ENCODE measurements around the gene TTLL9. TPM values are rescaled to one million over a fixed set of nuclear protein-coding genes. Genes with fewer than 3 reads are reported as not detected.

Gene TTLL9
- total RNA-seq, 2 donors from 2014 or later, result not detected

DNA sequence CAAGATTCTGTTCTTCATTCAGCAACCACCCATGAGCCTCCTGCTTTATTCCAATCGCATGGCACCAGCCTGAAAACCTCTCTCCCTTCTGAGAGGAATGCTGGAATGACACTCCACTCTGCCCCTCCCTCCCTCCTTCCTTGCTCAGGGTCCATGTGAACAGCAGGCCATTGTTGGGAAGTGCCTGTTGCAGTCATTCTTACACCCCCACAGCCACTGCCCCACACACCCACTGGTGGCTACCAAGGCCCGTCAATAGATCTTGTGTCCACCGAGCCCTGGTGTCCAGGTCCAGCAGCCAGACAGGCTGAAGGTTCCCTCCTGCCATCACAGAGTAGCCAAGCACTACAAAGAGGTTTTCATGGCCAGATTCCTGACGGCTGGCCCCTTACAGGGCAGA, 74.9 kb downstream of the TTLL9 start:
- TF ChIP-seq, protein P1, sequence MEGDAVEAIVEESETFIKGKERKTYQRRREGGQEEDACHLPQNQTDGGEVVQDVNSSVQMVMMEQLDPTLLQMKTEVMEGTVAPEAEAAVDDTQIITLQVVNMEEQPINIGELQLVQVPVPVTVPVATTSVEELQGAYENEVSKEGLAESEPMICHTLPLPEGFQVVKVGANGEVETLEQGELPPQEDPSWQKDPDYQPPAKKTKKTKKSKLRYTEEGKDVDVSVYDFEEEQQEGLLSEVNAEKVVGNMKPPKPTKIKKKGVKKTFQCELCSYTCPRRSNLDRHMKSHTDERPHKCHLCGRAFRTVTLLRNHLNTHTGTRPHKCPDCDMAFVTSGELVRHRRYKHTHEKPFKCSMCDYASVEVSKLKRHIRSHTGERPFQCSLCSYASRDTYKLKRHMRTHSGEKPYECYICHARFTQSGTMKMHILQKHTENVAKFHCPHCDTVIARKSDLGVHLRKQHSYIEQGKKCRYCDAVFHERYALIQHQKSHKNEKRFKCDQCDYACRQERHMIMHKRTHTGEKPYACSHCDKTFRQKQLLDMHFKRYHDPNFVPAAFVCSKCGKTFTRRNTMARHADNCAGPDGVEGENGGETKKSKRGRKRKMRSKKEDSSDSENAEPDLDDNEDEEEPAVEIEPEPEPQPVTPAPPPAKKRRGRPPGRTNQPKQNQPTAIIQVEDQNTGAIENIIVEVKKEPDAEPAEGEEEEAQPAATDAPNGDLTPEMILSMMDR (IDR thresholded peaks at IDR 0.05), result no peak
- H3K36me3 ChIP-seq, result no peaks in the 10 kb centered on the region
- no peaks in the 10 kb centered on the region for H3K9me3 ChIP-seq
- intact Hi-C loops (cut with DNase I), result no loop called here
- H3K4me1 ChIP-seq, result peaks cover under 1% of the 10 kb centered on the region
- H3K27me3 ChIP-seq, result no peaks in the 10 kb centered on the region
- no peak overlapping the region for H3K9ac ChIP-seq (ENCODE audit: low read depth in 2 of 2, low read length in 2 of 2)
- no peak for DNase-seq
- no peak overlapping the region for H3K4me3 ChIP-seq
- H3K27ac ChIP-seq, result no peak overlapping the region

DNA sequence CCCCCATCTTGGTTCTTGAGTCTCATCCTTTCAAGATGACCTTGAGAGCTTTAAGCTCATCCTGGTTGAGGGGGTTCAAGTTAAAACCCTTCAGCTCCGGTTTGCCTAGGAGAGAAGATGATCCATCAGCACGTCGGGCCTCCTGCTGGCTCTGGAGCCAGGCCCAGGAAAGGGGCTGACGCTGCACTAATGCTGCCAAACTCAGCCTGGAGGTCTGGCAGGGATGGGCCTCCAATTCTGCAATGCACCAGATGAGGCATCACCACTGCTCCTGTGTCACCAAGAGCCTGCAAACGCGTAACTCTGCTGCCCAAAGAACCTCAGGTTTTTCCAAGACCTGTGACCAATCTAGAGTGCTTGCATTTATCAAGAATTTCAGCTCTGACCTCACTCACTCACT, 75.4 kb downstream of the TTLL9 start:
- DNase-seq, result no peak
- intact Hi-C loops (cut with DNase I), result no loop called here
- Histone ChIP-seq H3K36me3 (no peaks in the 10 kb centered on the region), H3K27ac (no peak overlapping the region), H3K4me3 (no peak overlapping the region), H3K9me3 (no peaks in the 10 kb centered on the region), H3K4me1 (peaks cover 5% of the 10 kb centered on the region), H3K27me3 (no peaks in the 10 kb centered on the region), H3K9ac (ENCODE audit: low read depth in 2 of 2, low read length in 2 of 2) (no peak overlapping the region)
- TF ChIP-seq, protein P1 (IDR thresholded peaks at IDR 0.05), result no peak

DNA sequence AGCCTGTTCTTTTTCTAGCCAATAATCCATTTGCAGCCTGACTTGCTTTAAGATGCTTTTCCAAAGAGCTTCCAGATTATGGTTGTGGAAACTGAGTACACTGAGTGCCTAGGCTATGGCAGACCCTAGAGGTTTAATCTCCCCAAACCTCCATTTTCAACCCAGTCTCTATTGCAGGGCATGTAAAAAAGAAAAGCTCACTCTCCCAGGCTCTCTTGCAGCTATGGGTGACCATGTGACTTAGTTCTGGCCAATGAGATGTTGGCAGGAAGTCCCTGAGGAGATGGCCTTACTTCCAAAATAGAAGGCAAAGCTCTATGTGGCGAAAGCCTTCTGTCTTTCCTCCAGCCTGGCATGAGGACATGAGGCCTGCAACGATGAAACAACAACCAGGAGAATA, 77.6 kb downstream of the TTLL9 start:
- Histone ChIP-seq H3K36me3 (no peaks in the 10 kb centered on the region), H3K9me3 (no peaks in the 10 kb centered on the region), H3K27me3 (no peaks in the 10 kb centered on the region), H3K4me3 (no peak overlapping the region), H3K27ac (no peak overlapping the region), H3K9ac (ENCODE audit: low read depth in 2 of 2, low read length in 2 of 2) (no peak overlapping the region), H3K4me1 (peaks cover 9% of the 10 kb centered on the region)
- TF ChIP-seq, protein P1 (IDR thresholded peaks at IDR 0.05), result no peak
- intact Hi-C loops (cut with DNase I), result no loop called here
- no peak for DNase-seq

DNA sequence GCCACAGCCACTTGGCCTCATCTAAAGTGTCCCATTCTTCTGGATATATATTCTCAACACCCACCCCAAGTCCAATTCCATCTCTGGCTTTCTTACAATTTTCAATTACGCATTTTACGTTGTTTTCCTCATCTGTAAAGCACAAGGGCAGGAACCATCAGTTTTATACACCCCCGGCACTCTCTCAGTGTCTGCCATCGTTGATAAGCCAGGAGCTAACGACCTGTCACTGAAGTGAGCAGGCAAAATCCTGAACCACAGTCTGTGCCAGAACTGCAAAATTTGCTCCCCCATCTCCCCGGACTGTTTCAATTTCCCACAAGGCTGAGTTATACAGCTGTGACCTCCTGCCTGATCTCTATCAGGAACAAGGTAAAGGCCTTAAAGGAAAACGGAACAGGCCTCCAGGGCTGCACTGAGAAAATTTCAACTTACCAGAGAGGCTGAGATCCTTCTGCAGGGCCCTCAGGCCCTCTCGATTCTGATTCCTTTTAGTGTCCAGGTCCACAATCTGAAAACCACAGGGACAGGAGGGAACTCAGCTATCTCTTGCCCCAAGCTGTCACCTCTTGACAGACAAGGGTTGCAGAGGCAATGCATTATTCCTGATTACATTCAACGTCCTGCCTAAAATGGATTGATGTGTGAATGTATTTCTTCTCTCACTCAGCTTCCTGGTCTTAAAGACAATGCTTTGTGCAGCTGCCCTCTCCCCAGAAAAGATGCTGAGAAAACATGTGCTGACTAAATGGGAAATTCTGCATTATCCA, 79.6 kb downstream of the TTLL9 start:
- Histone ChIP-seq H3K4me3 (no peak overlapping the region), H3K9me3 (no peaks in the 10 kb centered on the region), H3K27me3 (no peaks in the 10 kb centered on the region), H3K4me1 (peaks cover 9% of the 10 kb centered on the region), H3K27ac (no peak overlapping the region), H3K9ac (ENCODE audit: low read depth in 2 of 2, low read length in 2 of 2) (peak overlapping the region in 1 of 2 donors; percentile 84), H3K36me3 (no peaks in the 10 kb centered on the region)
- DNase-seq, result no peak
- intact Hi-C loops (cut with DNase I), result no loop called here
- TF ChIP-seq, protein P1 (IDR thresholded peaks at IDR 0.05), result no peak

DNA sequence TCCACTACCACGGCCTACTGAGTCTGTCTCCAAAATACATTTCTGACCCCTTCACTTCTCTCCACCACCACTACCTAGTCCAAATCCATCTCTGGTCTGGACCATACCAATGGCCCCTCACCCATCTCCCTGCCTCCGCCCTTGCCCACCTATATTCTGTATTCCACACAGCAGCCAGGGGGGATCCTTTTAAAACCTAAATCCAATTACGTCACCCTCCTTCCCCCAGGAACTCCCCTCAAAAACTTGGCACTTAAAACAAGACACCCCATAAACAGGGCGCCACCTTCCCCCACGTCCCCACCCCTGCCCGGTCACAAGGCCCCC, 80.7 kb downstream of the TTLL9 start:
- H3K9ac ChIP-seq (ENCODE audit: low read depth in 2 of 2, low read length in 2 of 2), result peak overlapping the region; percentile 84 to 86
- H3K36me3 ChIP-seq, result no peaks in the 10 kb centered on the region
- no peaks in the 10 kb centered on the region for H3K9me3 ChIP-seq
- no peaks in the 10 kb centered on the region for H3K27me3 ChIP-seq
- DNase-seq, result no peak
- intact Hi-C loops (cut with DNase I), result no loop called here
- H3K4me1 ChIP-seq, result peaks cover 9% of the 10 kb centered on the region
- no peak overlapping the region for H3K27ac ChIP-seq
- TF ChIP-seq, protein P1 (IDR thresholded peaks at IDR 0.05), result no peak
- H3K4me3 ChIP-seq, result peak overlapping the region; percentile 97
